Uterus (tissue), 4 donors: Measurements from ENCODE around the gene CAMK2B. TPM values are rescaled to one million over a fixed set of nuclear protein-coding genes. Genes with fewer than 3 reads are reported as not detected.

Experiments
- DNase-seq, 2 donors: peaks; one replicate each; pipeline ENCODE4 v3.0.0-alpha.2; 2019 to 2020
- H3K27ac ChIP-seq, 2 donors: fragments of 200-600 bp; sonication (generic); 1 replicate in 1 of 2; 2 replicates in 1 of 2; pipeline ENCODE4 v1.5.1; 2016 to 2018
- H3K27me3 ChIP-seq, 2 donors: fragments of 200-600 bp; sonication (generic); one replicate each; pipeline ENCODE4 v1.5.1; 2018 to 2019; ENCODE audit warnings: control low read depth in 1 of 2
- H3K36me3 ChIP-seq, 2 donors: fragments of 200-600 bp; sonication (generic); one replicate each; pipeline ENCODE4 v1.5.1; 2019; ENCODE audit warnings: control low read depth in 1 of 2
- H3K4me1 ChIP-seq, 2 donors: fragments of 200-600 bp; sonication (generic); one replicate each; pipeline ENCODE4 v1.5.1; 2018 to 2019; ENCODE audit warnings: control low read depth in 1 of 2
- H3K4me3 ChIP-seq, 2 donors: fragments of 200-600 bp; sonication (generic); 1 replicate in 1 of 2; 2 replicates in 1 of 2; pipeline ENCODE4 v1.5.1; 2018 to 2019; ENCODE audit warnings: mild to moderate bottlenecking in 1 of 2
- H3K9me3 ChIP-seq, 2 donors: fragments of 200-600 bp; sonication (generic); one replicate each; pipeline ENCODE4 v1.5.1; 2019; ENCODE audit warnings: control low read depth in 1 of 2
- POLR2A ChIP-seq, 2 donors: fragments of 450-650 bp; IDR thresholded peaks; one replicate each; pipeline ENCODE4 v1.6.1; 2016; ENCODE audit warnings: antibody characterized with exemption in 2 of 2, mild to moderate bottlenecking in 1 of 2, moderate library complexity in 1 of 2
- intact Hi-C: fragments of 100-400 bp; cut with DNase I; formaldehyde crosslinking; loops from one replicate; pipeline ENCODE4 v1.15.1; 2023; ENCODE audit warnings: low total_unique reads
- total RNA-seq, 4 donors: library from RNA; depleted of rRNA in 3 of 4; stranded (reverse); fragments of >200 nt in 3 of 4; gene quantifications; one replicate each; pipeline versions ENCODE4 v1.1.0 to v1.2.4, GENCODE V29; 2014 to 2023
- TF ChIP-seq, protein P1 (sequence below), 4 experiments: fragments of 200-600 bp in 2 of 4; fragments of 450-650 bp in 2 of 4; sonication (generic) in 2 of 4; IDR thresholded peaks; one replicate each; pipeline ENCODE4 v1.5.1; 2016 to 2019; ENCODE audit warnings: antibody characterized with exemption in 4 of 4, mild to moderate bottlenecking in 2 of 4, moderate library complexity in 1 of 4
- donor health status: DM: yes; HTN: yes; CAD: no.

The CAMK2B gene
- total RNA-seq, 4 donors from 2014 or later = 0.40 to 1.1 TPM; not detected in 2

DNA sequence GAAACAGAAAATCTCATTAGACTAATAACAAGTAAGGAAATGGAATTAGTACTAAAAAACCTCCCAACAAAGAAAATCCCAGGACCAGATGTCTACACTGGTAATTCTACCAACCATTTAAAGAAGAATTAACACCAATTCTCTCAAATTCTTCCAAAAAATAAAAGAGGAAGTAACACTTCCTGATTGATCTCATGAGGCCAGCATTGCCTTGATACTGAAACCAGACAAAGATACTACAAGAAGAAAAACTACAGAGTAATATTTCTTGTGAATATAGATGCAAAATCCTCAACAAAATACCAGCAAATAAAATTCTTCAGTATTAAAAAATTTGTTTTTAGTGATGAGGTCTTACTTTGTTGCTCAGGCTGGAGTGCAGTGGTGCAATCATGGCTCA is 157.5 kb downstream of the CAMK2B start:
- no peaks in the 10 kb centered on the region for H3K27me3 ChIP-seq
- H3K27ac ChIP-seq = no peak overlapping the region
- no peaks in the 10 kb centered on the region for H3K4me1 ChIP-seq
- DNase-seq = no peak
- intact Hi-C loops = no loop called here
- H3K9me3 ChIP-seq = no peaks in the 10 kb centered on the region
- no peak for TF ChIP-seq POLR2A (IDR thresholded peaks at IDR 0.05)
- TF ChIP-seq, protein P1, sequence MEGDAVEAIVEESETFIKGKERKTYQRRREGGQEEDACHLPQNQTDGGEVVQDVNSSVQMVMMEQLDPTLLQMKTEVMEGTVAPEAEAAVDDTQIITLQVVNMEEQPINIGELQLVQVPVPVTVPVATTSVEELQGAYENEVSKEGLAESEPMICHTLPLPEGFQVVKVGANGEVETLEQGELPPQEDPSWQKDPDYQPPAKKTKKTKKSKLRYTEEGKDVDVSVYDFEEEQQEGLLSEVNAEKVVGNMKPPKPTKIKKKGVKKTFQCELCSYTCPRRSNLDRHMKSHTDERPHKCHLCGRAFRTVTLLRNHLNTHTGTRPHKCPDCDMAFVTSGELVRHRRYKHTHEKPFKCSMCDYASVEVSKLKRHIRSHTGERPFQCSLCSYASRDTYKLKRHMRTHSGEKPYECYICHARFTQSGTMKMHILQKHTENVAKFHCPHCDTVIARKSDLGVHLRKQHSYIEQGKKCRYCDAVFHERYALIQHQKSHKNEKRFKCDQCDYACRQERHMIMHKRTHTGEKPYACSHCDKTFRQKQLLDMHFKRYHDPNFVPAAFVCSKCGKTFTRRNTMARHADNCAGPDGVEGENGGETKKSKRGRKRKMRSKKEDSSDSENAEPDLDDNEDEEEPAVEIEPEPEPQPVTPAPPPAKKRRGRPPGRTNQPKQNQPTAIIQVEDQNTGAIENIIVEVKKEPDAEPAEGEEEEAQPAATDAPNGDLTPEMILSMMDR (IDR thresholded peaks at IDR 0.05) = no peak
- H3K4me3 ChIP-seq = no peak overlapping the region
- no peaks in the 10 kb centered on the region for H3K36me3 ChIP-seq

Other genes with a start within 250 kb of the CAMK2B start
- gene POLM, start 243.1 kb downstream of the CAMK2B start, total RNA-seq = 10 to 100 TPM; 10.6 to 33.6 (median 23.6) TPM
- 100 to 1,000 TPM in 3 of 4 donors, 10 to 100 TPM in 1; 88.9 to 395 (median 303) TPM for gene AEBP1, start 221.2 kb downstream of the CAMK2B start, total RNA-seq
- 10 to 100 TPM; 12.9 to 73.3 (median 33.7) TPM for gene POLD2, start 202.0 kb downstream of the CAMK2B start, total RNA-seq
- gene MYL7, start 184.3 kb downstream of the CAMK2B start, total RNA-seq = not detected
- gene GCK, start 136.2 kb downstream of the CAMK2B start, total RNA-seq = 1 to 10 TPM in 2 of 4 donors, under 1 TPM in 1, not detected in 1; 0.29 to 2.6 (median 1.8) TPM
- 10 to 100 TPM; 12.4 to 85.3 (median 49.4) TPM for gene YKT6, start 124.6 kb downstream of the CAMK2B start, total RNA-seq
- 100 to 1,000 TPM in 1 of 4 donors, 10 to 100 TPM in 3; 28.5 to 115 (median 52.6) TPM for gene NUDCD3, start 165.1 kb upstream of the CAMK2B start, total RNA-seq
- under 1 TPM in 1 of 4 donors, not detected in 3; 0.49 TPM for gene NPC1L1, start 215.7 kb upstream of the CAMK2B start, total RNA-seq
- 10 to 100 TPM; 35.9 to 75.8 (median 45.2) TPM for gene DDX56, start 248.3 kb upstream of the CAMK2B start, total RNA-seq